ENCODE results near the gene SELENOO.

Gene SELENOO

GRCh38 chr22:50257041-50257440, 56.2 kb downstream of the SELENOO start:
- no peak for FAIRE-seq

DNA sequence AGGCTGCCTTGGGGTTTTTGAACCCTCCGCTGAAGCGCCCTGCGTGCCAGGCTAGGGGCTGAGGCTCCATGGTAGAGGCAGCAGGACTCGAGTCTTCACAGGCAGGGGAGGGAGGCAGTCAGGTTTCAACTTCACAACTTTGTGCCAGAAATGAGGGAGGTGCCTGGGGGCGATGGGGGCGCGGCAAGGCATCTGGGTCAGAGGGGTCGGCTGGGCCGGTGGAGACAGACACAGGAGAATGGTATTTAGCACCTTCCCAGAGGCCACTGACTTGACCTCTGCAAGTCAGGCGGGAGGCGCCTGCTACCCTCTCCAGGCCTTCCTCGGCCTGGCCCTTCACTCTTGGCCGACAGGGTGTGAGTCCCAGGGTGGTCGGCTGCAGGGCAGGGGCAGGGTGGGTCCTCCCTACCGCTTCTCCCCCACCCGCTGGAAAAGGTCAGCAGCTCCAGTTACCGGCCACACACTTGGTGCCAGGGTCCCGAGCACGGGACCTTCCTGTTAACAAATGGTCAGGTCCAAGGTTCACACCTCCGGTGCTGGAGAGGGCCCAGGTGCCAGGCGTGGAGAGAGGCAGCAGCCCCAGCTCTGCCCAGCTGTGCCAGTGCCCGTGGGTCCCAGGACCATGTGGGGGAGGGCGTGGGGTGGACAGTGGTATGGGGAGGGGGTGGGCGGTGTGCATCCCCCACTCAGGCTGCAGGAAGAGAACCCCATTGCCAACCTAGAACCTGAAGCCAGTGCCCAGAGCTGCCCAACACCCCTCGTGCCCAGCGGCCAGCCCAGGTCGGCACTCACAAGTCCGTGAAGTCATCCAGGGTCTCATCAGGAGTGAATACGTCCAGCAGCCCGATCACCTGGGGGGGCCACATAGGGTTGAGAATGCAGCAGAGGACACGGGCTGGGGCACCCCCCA, 56.9 kb downstream of the SELENOO start:
- no peak for FAIRE-seq

- no peak for FAIRE-seq
Observed at GRCh38 chr22:50258361-50259292, 57.8 kb downstream of the SELENOO start.

DNA sequence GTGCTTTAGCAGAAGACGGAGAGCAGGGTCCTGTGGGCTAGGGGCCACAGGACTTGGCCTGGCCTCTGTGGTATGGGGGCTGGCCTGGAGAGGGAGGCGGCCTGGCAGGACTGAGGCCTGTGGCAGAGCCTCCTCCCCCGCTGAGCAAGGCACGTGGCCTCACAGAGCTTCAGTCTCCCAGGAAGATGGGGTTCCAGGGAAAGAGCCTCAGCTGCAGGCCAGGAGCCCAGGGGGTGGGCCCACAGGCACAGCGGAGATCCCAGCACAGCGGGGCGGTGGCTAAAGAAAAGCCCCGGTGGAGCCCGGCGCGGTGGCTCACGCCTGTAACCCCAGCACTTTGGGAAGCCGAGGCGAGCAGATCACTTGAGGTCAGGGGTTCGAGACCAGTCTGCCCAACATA, 58.5 kb downstream of the SELENOO start:
- FAIRE-seq: no peak

DNA sequence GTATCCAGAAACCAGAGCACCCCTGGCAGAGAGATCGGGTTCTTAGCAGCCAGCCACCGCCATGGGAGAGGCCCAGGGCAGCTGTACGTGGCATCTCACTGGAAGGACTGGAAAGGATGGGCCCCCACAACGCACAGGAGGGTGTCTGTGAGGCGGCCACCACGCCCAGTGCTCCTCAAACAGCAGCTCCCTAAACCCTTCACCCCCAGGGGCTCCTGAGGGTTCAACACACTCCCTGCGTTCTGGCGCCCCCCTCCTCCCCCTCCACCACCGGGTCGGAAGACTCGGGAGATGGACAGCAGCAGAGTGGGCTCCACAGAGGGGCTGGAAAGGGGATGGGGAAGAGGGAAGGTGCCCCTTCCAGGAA, 59.6 kb downstream of the SELENOO start:
- FAIRE-seq: no peak

DNA sequence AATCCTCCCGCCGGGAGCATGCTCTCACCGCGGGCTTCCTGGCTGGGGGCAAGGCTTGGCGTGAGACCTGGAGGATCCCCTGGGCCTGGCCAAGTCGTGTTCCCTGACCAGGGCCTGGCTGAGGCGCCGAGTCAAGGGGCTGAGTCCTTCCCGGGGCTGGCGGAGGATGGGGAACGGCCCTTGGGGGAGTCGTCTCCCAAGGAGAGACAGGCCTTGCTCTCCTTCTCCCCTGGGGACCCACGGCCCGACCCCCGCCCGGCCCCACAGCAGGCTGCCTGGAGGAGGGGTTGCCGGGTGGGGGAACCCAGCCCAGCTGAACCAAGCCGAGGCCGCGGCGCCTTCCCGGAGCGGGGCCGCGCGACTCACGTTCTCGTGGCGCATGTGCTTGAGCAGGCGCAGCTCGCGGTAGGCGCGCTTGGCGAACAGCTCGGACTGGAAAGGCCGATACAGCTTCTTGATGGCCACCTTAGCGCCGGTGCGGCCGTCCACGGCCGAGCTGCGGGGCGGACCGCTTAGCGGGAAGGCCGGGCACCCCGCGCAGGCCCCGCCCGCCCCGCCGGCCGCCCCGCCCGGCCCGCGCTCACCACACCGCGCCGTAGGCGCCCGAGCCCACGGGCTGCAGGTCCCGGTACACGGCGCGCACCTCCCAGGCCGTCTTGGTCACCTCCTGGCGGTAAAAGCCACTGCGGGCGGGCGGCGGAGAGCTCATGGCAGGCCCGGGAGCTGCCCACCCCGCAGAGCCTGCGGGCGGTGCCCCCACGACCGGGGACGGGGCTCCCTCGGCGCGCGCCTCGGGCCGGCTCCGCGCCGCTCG, 60.2 kb downstream of the SELENOO start:
- no peak for FAIRE-seq

GRCh38 chr22:50261615-50262459, 61.0 kb downstream of the SELENOO start, which contains the start of gene MAPK12:
TSS of gene MAPK12 (minus strand) at chr22:50261683. CDS start at chr22:50261509, 174 bp downstream.
- FAIRE-seq: no peak

DNA sequence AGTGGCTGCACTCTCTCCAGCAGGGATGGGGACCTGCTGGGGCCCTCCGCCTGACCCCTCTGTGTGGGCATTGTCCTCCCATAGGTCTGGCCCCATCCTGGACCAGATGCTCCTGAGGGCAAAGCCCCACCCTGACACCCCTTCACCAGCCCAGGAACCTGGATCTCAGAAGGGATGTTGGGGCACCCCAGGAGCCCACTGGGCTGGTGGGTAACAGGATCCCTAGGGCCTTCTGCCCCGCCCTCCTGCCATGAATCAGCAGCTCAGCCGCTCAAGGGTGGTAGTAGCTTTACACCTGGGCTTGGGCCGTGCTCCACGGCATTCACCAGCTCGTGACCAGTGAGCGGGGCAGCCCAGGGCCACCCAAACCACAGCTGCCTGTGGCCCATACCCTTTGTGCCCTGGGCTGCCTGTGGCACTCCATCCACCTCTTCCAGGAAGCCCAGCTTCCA, 61.7 kb downstream of the SELENOO start:
- no peak for FAIRE-seq

DNA sequence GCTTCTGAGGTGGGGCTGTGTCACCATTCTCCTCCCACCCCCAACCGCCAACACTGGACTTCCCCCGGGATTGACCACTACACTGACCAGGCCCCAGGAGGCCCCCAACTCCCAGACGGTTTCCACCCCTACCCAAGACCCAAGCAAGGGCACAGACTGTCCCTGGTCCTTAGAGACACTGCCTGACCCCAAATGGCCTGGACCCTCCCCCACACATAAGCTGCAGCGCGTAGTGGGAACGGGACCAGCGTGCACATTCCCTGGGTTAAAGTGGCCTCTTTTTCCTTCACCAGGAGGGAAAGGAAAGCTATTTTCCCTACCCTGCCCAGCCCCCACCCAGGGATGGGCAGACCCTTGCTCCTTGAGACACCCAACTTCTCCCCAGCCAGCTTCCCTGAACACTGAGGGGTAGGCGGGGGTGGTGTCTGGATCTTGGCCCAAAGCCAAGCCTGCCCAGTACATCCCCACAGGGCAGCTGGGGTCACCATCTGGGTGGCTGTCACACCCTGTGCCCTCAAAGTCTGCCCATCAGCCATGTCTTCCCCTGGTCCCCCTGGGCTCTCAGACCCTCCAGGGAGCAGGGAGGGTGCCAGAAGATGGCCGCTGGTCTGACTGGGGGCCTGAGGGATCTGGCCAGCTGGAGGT, 62.3 kb downstream of the SELENOO start:
- FAIRE-seq: no peak

DNA sequence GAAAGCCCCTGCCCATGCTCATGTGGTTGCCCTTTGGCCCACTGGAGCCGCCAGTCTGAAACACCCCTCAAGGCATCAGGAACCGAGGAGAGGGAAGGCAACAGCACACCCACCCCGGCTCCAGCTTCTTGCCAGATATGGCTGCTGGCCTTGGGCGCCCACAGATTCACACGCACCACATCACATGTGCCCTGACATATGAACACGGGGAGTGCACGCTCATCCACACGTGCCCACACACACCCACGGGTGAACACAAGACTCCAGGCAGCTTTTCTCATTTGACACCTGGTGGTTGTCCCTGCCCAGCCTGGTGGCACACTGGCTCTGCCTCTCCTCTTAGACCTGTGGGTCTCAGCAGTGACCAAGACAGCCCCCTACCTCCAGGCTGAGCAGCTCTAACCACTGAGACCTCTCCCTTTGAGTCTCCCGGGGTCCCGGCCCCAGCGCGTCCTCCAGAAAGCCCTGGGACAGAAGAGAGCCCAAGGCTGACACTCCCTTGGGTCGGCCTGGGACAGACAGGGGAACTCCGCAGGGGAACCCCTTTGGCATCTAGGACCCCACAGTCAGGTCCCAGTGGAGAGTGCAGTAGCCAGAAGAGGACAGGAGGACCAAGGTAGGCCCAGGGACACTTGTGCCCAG, 63.4 kb downstream of the SELENOO start:
- no peak for FAIRE-seq

GRCh38 chr22:50264946-50265669, 64.3 kb downstream of the SELENOO start:
- FAIRE-seq: no peak

DNA sequence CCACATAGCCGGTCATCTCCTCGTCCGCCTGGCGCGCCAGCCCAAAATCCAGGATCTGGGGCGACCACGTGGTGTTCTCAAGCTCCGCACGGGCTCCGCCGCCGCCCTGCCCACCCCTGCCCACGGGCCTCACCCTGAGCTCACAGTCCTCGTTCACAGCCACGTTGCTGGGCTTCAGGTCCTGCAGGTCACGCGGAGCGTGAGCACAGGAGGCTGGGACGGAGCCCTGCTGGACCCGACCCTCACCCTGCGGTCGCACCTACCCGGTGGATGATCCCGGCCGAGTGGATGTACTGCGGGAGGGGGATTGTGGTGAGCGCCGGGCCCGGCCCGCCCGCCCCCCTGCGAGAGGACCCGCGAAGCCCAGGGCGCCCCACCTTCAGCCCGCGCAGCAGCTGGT, 66.2 kb downstream of the SELENOO start:
- no peak for FAIRE-seq

All from endometrium (tissue), 2 donors.